ENCODE measurements around the gene SPDYE6. TPM values are rescaled to one million over a fixed set of nuclear protein-coding genes. Genes with fewer than 3 reads are reported as not detected.

Gene SPDYE6
- total RNA-seq, 1 experiment from 2014 or later = not detected

GRCh38 chr7:102300643-102301221 is 55.5 kb downstream of the SPDYE6 start:
- no peak for DNase-seq (ENCODE audit: unreplicated experiment)
- Mint-ChIP-seq H3K4me1 (ENCODE audit: insufficient read depth, unreplicated experiment) (no peaks in the 10 kb centered on the region), H3K27me3 (ENCODE audit: insufficient read depth, unreplicated experiment) (no peaks in the 10 kb centered on the region), H3K27ac (ENCODE audit: low read depth, unreplicated experiment) (no peak overlapping the region), H3K36me3 (ENCODE audit: insufficient read depth, unreplicated experiment) (no peaks in the 10 kb centered on the region), H3K4me3 (ENCODE audit: unreplicated experiment) (no peak overlapping the region), H3K9me3 (ENCODE audit: unreplicated experiment) (no peaks in the 10 kb centered on the region)
- TF ChIP-seq, protein P1, sequence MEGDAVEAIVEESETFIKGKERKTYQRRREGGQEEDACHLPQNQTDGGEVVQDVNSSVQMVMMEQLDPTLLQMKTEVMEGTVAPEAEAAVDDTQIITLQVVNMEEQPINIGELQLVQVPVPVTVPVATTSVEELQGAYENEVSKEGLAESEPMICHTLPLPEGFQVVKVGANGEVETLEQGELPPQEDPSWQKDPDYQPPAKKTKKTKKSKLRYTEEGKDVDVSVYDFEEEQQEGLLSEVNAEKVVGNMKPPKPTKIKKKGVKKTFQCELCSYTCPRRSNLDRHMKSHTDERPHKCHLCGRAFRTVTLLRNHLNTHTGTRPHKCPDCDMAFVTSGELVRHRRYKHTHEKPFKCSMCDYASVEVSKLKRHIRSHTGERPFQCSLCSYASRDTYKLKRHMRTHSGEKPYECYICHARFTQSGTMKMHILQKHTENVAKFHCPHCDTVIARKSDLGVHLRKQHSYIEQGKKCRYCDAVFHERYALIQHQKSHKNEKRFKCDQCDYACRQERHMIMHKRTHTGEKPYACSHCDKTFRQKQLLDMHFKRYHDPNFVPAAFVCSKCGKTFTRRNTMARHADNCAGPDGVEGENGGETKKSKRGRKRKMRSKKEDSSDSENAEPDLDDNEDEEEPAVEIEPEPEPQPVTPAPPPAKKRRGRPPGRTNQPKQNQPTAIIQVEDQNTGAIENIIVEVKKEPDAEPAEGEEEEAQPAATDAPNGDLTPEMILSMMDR (IDR thresholded peaks at IDR 0.05; ENCODE audit: unreplicated experiment) = no peak
- BruUV-seq (replicated peaks) = no TSS peak
- intact Hi-C loops (cut with micrococcal nuclease) = no loop called here
- POLR2A ChIA-PET = no interaction called here
- CTCF ChIA-PET = no interaction called here

DNA sequence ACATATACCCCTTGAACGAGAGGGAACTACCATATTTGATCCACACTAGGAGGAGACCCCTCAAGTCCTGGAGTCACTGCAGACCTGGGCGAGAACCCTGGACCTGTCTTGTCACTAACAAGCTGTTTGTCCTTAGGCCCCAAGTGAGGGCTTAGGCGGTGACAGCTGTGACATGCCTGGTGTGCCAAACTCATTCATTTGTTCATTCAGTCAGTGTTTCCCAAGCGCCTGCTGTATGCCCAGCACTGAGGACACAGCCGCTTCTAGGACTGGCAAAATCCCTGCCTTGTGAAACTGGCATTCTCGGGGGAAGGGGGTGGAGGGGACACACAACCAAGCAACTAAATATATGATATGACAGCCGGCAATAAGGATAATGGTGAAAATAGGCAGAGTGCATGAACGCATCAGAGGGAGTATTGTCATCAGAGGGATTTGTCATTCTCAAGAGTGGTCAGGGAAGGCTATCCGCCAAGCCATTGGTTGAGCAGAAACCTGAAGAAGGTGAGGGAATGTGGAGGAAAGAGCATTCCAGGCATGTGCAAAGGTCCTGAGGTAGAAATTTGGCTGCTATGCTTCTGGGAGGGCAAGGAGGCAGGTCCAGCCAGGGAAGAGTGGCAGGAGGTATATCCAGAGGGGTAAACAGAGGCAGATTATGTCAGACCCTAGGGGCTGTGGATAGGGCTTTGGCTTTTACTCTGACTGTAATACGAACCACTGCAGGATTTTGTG is 58.6 kb downstream of the SPDYE6 start:
- intact Hi-C loops (cut with micrococcal nuclease) = no loop called here
- no peaks in the 10 kb centered on the region for H3K9me3 Mint-ChIP-seq (ENCODE audit: unreplicated experiment)

DNA sequence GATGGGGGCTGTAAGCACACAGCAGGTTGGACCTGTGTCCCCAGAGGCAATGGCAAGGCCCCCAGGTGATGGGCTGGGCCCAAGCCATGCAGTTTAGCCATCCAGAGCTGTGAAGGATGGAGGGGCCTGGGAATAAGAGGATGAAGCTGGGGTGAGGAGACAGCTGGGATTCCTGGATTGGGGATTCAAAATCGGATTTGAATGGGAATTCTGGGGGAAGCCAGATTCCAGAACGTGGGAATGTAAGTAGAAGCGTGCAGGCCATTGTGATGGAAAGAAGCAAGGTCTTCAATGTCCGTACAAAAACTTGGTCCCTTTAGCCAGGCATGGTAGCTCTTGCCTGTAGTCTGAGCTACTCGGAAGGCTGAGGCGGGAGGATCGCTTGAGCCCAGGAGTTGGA is 59.7 kb downstream of the SPDYE6 start:
- intact Hi-C loops (cut with micrococcal nuclease) = no loop called here
- BruUV-seq (replicated peaks) = no TSS peak
- ChIA-PET POLR2A (interaction anchor here (0.6 to 2.0 kb wide), 2 partner anchors 9 to 99 kb away, joined by 5 to 7 read pairs; partner anchors contain the start of gene SH2B2), CTCF (interaction anchor here (0.6 to 0.7 kb wide), 2 partner anchors 26 to 108 kb away, joined by 3 to 4 read pairs; no protein-coding TSS in a partner anchor)
- Mint-ChIP-seq H3K4me1 (ENCODE audit: insufficient read depth, unreplicated experiment) (peaks cover 2% of the 10 kb centered on the region), H3K4me3 (ENCODE audit: unreplicated experiment) (no peak overlapping the region), H3K27me3 (ENCODE audit: insufficient read depth, unreplicated experiment) (no peaks in the 10 kb centered on the region), H3K9me3 (ENCODE audit: unreplicated experiment) (no peaks in the 10 kb centered on the region), H3K27ac (ENCODE audit: low read depth, unreplicated experiment) (no peak overlapping the region), H3K36me3 (ENCODE audit: insufficient read depth, unreplicated experiment) (no peaks in the 10 kb centered on the region)
- no peak for DNase-seq (ENCODE audit: unreplicated experiment)
- TF ChIP-seq, protein P1 (IDR thresholded peaks at IDR 0.05; ENCODE audit: unreplicated experiment) = no peak

More for the DNA sequence above, 58.6 kb downstream of the SPDYE6 start:
- Mint-ChIP-seq H3K4me3 (ENCODE audit: unreplicated experiment) (no peak overlapping the region), H3K27me3 (ENCODE audit: insufficient read depth, unreplicated experiment) (no peaks in the 10 kb centered on the region), H3K36me3 (ENCODE audit: insufficient read depth, unreplicated experiment) (no peaks in the 10 kb centered on the region), H3K27ac (ENCODE audit: low read depth, unreplicated experiment) (no peak overlapping the region), H3K4me1 (ENCODE audit: insufficient read depth, unreplicated experiment) (no peaks in the 10 kb centered on the region)
- BruUV-seq (replicated peaks) = no TSS peak
- no peak for DNase-seq (ENCODE audit: unreplicated experiment)
- TF ChIP-seq, protein P1 (IDR thresholded peaks at IDR 0.05; ENCODE audit: unreplicated experiment) = no peak
- CTCF ChIA-PET = interaction anchor here (1.2 kb wide), 1 partner anchor 166 kb away, joined by 3 read pairs; no protein-coding TSS in a partner anchor
- POLR2A ChIA-PET = no interaction called here

- TF ChIP-seq, protein P1 (IDR thresholded peaks at IDR 0.05; ENCODE audit: unreplicated experiment) = no peak
- Mint-ChIP-seq H3K36me3 (ENCODE audit: insufficient read depth, unreplicated experiment) (no peaks in the 10 kb centered on the region), H3K27me3 (ENCODE audit: insufficient read depth, unreplicated experiment) (no peaks in the 10 kb centered on the region), H3K9me3 (ENCODE audit: unreplicated experiment) (no peaks in the 10 kb centered on the region), H3K27ac (ENCODE audit: low read depth, unreplicated experiment) (no peak overlapping the region), H3K4me3 (ENCODE audit: unreplicated experiment) (no peak overlapping the region), H3K4me1 (ENCODE audit: insufficient read depth, unreplicated experiment) (peaks cover 6% of the 10 kb centered on the region)
- DNase-seq (ENCODE audit: unreplicated experiment) = no peak
- ChIA-PET POLR2A (interaction anchor here (0.6 to 2.0 kb wide), 2 partner anchors 9 to 100 kb away, joined by 5 to 7 read pairs; partner anchors contain the start of gene SH2B2), CTCF (interaction anchor here (0.6 to 0.7 kb wide), 2 partner anchors 26 to 109 kb away, joined by 3 to 4 read pairs; no protein-coding TSS in a partner anchor)
- BruUV-seq (replicated peaks) = no TSS peak
- intact Hi-C loops (cut with micrococcal nuclease) = no loop called here
Measured at GRCh38 chr7:102296179-102296438, 60.1 kb downstream of the SPDYE6 start.

Small RNAs within 50 kb of the gene (microRNA-seq; reads per million reads assigned to microRNA genes)
- not detected for gene MIR548O

Other genes starting within 250 kb of the SPDYE6 start
- gene SH2B2, start 69.6 kb downstream of the SPDYE6 start, total RNA-seq (2022) = 1.4 and 2.4 TPM in 2 replicates
- 32.7 and 36.8 TPM in 2 replicates for gene PRKRIP1, start 39.9 kb upstream of the SPDYE6 start, total RNA-seq (2022)
- gene ORAI2, start 77.1 kb upstream of the SPDYE6 start, total RNA-seq (2022) = 9.1 and 15.4 TPM in 2 replicates
- 5.9 and 10.3 TPM in 2 replicates for gene ALKBH4, start 108.4 kb upstream of the SPDYE6 start, total RNA-seq (2022)
- gene LRWD1, start 108.5 kb upstream of the SPDYE6 start, total RNA-seq (2022) = 15.6 and 18.9 TPM in 2 replicates
- 50.0 and 51.4 TPM in 2 replicates for gene POLR2J, start 122.5 kb upstream of the SPDYE6 start, total RNA-seq (2022)
- 0.70 and 0.81 TPM in 2 replicates for gene RASA4B, start 161.3 kb upstream of the SPDYE6 start, total RNA-seq (2022)
- gene UPK3BL2, start 187.3 kb upstream of the SPDYE6 start, total RNA-seq (2022) = 17.4 and 20.0 TPM in 2 replicates
- 0.22 TPM in 1 of 2 replicates, not detected in the other for gene SPDYE2, start 194.8 kb upstream of the SPDYE6 start, total RNA-seq (2022)
- 34.1 and 45.7 TPM in 2 replicates for gene POLR2J3, start 216.1 kb upstream of the SPDYE6 start, total RNA-seq (2022)